ENCODE results near the gene PROCA1.

PROCA1 gene

GRCh38 chr17:28711723-28712031, at the start of gene PROCA1:
Gene PROCA1 (minus strand): TSS chr17:28711888. CDS start chr17:28711660, 228 bp downstream.
- Mint-ChIP-seq H3K36me3 (ENCODE audit: low read depth) (peaks cover 4% of the 10 kb centered on the region), H3K4me1 (ENCODE audit: low read depth) (peaks cover 19% of the 10 kb centered on the region), H3K27ac (peak within 1 kb of the TSS; percentile 91), H3K9me3 (no peaks in the 10 kb centered on the region), H3K4me3 (peak within 1 kb of the TSS; percentile 86), H3K27me3 (peaks cover 9% of the 10 kb centered on the region)

- peaks cover 37% of the 10 kb centered on the region for H3K36me3 Mint-ChIP-seq (ENCODE audit: low read depth)
- no peak overlapping the region for H3K27ac Mint-ChIP-seq
- H3K27me3 Mint-ChIP-seq, result no peaks in the 10 kb centered on the region
These were observed 49.2 kb upstream of the PROCA1 start for GRCh38 chr17:28760601-28761562.

GRCh38 chr17:28759256-28759865, 47.7 kb upstream of the PROCA1 start:
- Mint-ChIP-seq H3K27ac (no peak overlapping the region), H3K36me3 (ENCODE audit: low read depth) (peaks cover 35% of the 10 kb centered on the region), H3K27me3 (no peaks in the 10 kb centered on the region), H3K9me3 (no peaks in the 10 kb centered on the region), H3K4me3 (no peak overlapping the region), H3K4me1 (ENCODE audit: low read depth) (peaks cover 16% of the 10 kb centered on the region)

More at GRCh38 chr17:28760601-28761562, 49.2 kb upstream of the PROCA1 start:
- no peaks in the 10 kb centered on the region for H3K9me3 Mint-ChIP-seq
- peaks cover 16% of the 10 kb centered on the region for H3K4me1 Mint-ChIP-seq (ENCODE audit: low read depth)
- H3K4me3 Mint-ChIP-seq, result no peak overlapping the region

GRCh38 chr17:28758411-28759121, 46.9 kb upstream of the PROCA1 start:
- no peak overlapping the region for H3K4me3 Mint-ChIP-seq
- H3K27me3 Mint-ChIP-seq, result no peaks in the 10 kb centered on the region
- H3K9me3 Mint-ChIP-seq, result no peaks in the 10 kb centered on the region
- no peak overlapping the region for H3K27ac Mint-ChIP-seq
- peaks cover 12% of the 10 kb centered on the region for H3K4me1 Mint-ChIP-seq (ENCODE audit: low read depth)
- H3K36me3 Mint-ChIP-seq (ENCODE audit: low read depth), result peaks cover 32% of the 10 kb centered on the region

GRCh38 chr17:28756049-28756804, 44.5 kb upstream of the PROCA1 start:
- Mint-ChIP-seq H3K4me1 (ENCODE audit: low read depth) (no peaks in the 10 kb centered on the region), H3K4me3 (no peak overlapping the region), H3K27me3 (no peaks in the 10 kb centered on the region), H3K9me3 (no peaks in the 10 kb centered on the region), H3K27ac (no peak overlapping the region), H3K36me3 (ENCODE audit: low read depth) (peaks cover 27% of the 10 kb centered on the region)

- Mint-ChIP-seq H3K4me1 (ENCODE audit: low read depth) (peaks cover 3% of the 10 kb centered on the region), H3K27ac (no peak overlapping the region), H3K36me3 (ENCODE audit: low read depth) (peaks cover 27% of the 10 kb centered on the region), H3K9me3 (no peaks in the 10 kb centered on the region), H3K4me3 (no peak overlapping the region), H3K27me3 (no peaks in the 10 kb centered on the region)
These were observed 43.8 kb upstream of the PROCA1 start for GRCh38 chr17:28755486-28755885.

- no peaks in the 10 kb centered on the region for H3K9me3 Mint-ChIP-seq
These were observed 40.1 kb upstream of the PROCA1 start for GRCh38 chr17:28751600-28752366.

GRCh38 chr17:28750178-28751047, 38.7 kb upstream of the PROCA1 start:
- Mint-ChIP-seq H3K27me3 (no peaks in the 10 kb centered on the region), H3K4me3 (no peak overlapping the region), H3K9me3 (no peaks in the 10 kb centered on the region), H3K27ac (peak overlapping the region; percentile 11), H3K36me3 (ENCODE audit: low read depth) (peaks cover 44% of the 10 kb centered on the region), H3K4me1 (ENCODE audit: low read depth) (peaks cover 28% of the 10 kb centered on the region)

More at GRCh38 chr17:28751600-28752366, 40.1 kb upstream of the PROCA1 start:
- H3K27ac Mint-ChIP-seq, result no peak overlapping the region
- peaks cover 20% of the 10 kb centered on the region for H3K4me1 Mint-ChIP-seq (ENCODE audit: low read depth)
- H3K36me3 Mint-ChIP-seq (ENCODE audit: low read depth), result peaks cover 38% of the 10 kb centered on the region
- no peak overlapping the region for H3K4me3 Mint-ChIP-seq
- no peaks in the 10 kb centered on the region for H3K27me3 Mint-ChIP-seq

- Mint-ChIP-seq H3K4me3 (peak overlapping the region; percentile 52), H3K27ac (no peak overlapping the region)
These were observed 38.0 kb upstream of the PROCA1 start for GRCh38 chr17:28749516-28750177.

GRCh38 chr17:28748852-28749515, 37.3 kb upstream of the PROCA1 start:
- Mint-ChIP-seq H3K9me3 (no peaks in the 10 kb centered on the region), H3K36me3 (ENCODE audit: low read depth) (peaks cover 53% of the 10 kb centered on the region), H3K4me3 (peak overlapping the region; percentile 52), H3K27me3 (no peaks in the 10 kb centered on the region), H3K4me1 (ENCODE audit: low read depth) (peaks cover 28% of the 10 kb centered on the region), H3K27ac (no peak overlapping the region)

More at GRCh38 chr17:28749516-28750177, 38.0 kb upstream of the PROCA1 start:
- peaks cover 49% of the 10 kb centered on the region for H3K36me3 Mint-ChIP-seq (ENCODE audit: low read depth)
- H3K9me3 Mint-ChIP-seq, result no peaks in the 10 kb centered on the region
- H3K4me1 Mint-ChIP-seq (ENCODE audit: low read depth), result peaks cover 28% of the 10 kb centered on the region
- H3K27me3 Mint-ChIP-seq, result no peaks in the 10 kb centered on the region

- Mint-ChIP-seq H3K36me3 (ENCODE audit: low read depth) (peaks cover 53% of the 10 kb centered on the region), H3K4me3 (no peak overlapping the region), H3K27ac (no peak overlapping the region), H3K27me3 (no peaks in the 10 kb centered on the region), H3K4me1 (ENCODE audit: low read depth) (peaks cover 30% of the 10 kb centered on the region), H3K9me3 (no peaks in the 10 kb centered on the region)
These were observed 36.4 kb upstream of the PROCA1 start for GRCh38 chr17:28747801-28748750.

All from stimulated activated naive CD8-positive, alpha-beta T cell treated with anti-CD3 and anti-CD28 coated beads, Interleukin-15, Interleukin-2, amounts not matched to agents 100 ng/mL and 50 ng/mL, for 24 hours (primary cell).